ENCODE measurements around the gene GAS7. TPM values are rescaled to one million over a fixed set of nuclear protein-coding genes. Genes with fewer than 3 reads are reported as not detected.

GAS7 gene
- total RNA-seq, 2 donors from 2014 or later, result 1.1 to 5.2 TPM

DNA sequence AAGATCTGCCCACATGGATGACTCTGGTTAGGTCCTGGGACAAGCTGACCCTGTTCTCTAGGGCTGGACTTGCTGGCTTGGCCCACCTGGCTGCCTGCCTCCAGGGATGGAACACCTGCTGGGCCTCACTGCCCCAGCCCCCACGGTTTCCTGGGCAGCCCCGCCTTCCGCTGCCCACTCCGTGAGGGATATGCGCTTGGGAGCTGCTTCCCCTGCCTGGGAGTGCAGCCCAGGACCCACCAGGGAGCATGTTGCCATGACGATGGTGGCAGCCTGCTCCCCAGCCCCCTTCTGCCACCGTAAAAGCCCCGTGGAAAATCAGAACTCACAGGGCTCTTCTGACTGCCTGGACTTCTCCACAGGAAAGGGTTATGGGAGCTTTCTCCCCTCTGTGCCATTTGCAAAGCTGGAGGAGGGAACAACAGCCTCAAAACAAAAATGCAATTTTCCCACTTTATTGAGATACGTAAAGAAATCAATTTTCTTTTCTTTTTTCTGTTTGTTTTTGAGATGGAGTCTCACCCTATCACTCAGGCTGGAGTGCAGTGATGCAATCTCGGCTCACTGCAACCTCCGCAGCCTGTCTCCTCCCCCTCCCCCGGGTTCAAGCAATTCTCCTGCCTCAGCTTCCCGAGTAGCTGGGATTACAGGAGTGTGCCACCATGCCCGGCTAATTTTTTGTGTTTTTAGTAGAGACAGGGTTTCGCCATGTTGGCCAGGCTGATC lies 18.0 kb upstream of the GAS7 start:
- no peak overlapping the region for H3K27ac Mint-ChIP-seq
- H3K4me1 Mint-ChIP-seq, result no peaks in the 10 kb centered on the region
- ATAC-seq, result no peak
- no peaks in the 10 kb centered on the region for H3K27me3 Mint-ChIP-seq
- H3K9me3 ChIP-seq (ENCODE audit: control insufficient read depth, low read length, poor library complexity, severe bottlenecking), result no peaks in the 10 kb centered on the region
- no peak overlapping the region for H3K4me3 Mint-ChIP-seq
- H3K36me3 Mint-ChIP-seq (ENCODE audit: low read depth), result no peaks in the 10 kb centered on the region
- no peak for DNase-seq

DNA sequence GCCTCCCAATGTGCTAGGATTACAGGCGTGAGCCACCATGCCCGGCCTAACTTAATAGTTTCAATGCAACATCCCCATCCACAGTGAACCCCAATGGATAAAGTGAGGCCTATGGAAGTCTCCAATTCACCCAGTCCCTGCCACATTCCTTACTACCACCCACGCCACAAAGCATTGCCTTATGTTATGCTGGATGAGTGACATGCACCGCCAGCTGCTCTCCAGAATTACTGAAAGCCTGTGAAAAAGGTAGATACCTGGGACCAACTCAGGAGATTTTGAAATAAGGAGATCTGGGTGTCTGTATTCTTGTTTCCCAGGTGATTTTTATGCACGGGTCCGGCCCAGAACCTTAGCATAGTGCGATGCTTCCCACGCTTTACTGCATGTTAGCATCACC lies 16.9 kb upstream of the GAS7 start:
- H3K4me1 Mint-ChIP-seq, result no peaks in the 10 kb centered on the region
- no peaks in the 10 kb centered on the region for H3K9me3 ChIP-seq (ENCODE audit: control insufficient read depth, low read length, poor library complexity, severe bottlenecking)
- H3K36me3 Mint-ChIP-seq (ENCODE audit: low read depth), result no peaks in the 10 kb centered on the region
- DNase-seq (no peak), ATAC-seq (no peak)
- H3K27me3 Mint-ChIP-seq, result no peaks in the 10 kb centered on the region
- no peak overlapping the region for H3K4me3 Mint-ChIP-seq
- no peak overlapping the region for H3K27ac Mint-ChIP-seq

DNA sequence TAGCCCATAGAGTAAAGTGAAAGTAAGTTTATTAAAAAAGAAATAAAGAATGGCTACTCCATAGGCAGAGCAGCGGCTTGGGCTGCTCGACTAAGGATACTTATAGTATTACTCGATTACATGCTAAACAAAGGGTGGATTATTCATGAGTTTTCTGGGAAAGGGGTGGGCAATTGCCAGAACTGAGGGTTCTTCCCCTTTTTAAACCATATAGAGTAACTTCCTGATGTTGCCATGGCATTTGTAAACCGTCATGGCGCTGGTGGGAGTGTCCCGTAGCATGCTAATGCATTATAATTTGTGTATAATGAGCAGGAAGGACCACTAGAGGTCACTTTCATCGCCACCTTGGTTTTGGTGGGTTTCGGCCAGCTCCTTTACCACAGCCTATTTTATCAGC lies 13.3 kb upstream of the GAS7 start:
- Mint-ChIP-seq H3K4me1 (no peaks in the 10 kb centered on the region), H3K4me3 (no peak overlapping the region), H3K36me3 (ENCODE audit: low read depth) (no peaks in the 10 kb centered on the region), H3K27me3 (no peaks in the 10 kb centered on the region), H3K27ac (no peak overlapping the region)
- ATAC-seq, result no peak
- no peak for DNase-seq
- H3K9me3 ChIP-seq (ENCODE audit: control insufficient read depth, low read length, poor library complexity, severe bottlenecking), result no peaks in the 10 kb centered on the region

DNA sequence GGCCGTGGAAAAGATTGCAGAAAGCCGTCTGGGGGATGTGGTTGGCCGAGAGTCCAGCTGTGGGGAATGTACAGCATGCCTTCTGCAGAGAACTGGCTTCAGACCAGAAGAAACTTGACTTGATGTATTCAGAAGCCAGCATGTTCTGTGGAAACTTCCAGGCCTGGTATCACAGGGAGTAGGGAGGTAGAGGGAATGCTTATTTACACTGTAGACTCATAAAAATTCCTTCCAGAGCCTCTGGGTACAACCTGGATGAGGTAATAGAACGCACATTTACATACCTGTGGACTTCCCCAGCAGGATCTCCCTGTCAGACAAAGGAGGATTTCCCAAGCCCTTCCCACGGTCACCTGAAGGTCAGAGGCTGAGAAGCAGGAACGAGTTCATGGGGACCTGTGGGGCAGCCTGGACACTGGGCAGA lies 11.8 kb upstream of the GAS7 start:
- no peaks in the 10 kb centered on the region for H3K36me3 Mint-ChIP-seq (ENCODE audit: low read depth)
- DNase-seq (no peak), ATAC-seq (no peak)
- H3K9me3 ChIP-seq (ENCODE audit: control insufficient read depth, low read length, poor library complexity, severe bottlenecking), result no peaks in the 10 kb centered on the region
- H3K4me3 Mint-ChIP-seq, result no peak overlapping the region
- no peak overlapping the region for H3K27ac Mint-ChIP-seq
- no peaks in the 10 kb centered on the region for H3K4me1 Mint-ChIP-seq
- no peaks in the 10 kb centered on the region for H3K27me3 Mint-ChIP-seq

DNA sequence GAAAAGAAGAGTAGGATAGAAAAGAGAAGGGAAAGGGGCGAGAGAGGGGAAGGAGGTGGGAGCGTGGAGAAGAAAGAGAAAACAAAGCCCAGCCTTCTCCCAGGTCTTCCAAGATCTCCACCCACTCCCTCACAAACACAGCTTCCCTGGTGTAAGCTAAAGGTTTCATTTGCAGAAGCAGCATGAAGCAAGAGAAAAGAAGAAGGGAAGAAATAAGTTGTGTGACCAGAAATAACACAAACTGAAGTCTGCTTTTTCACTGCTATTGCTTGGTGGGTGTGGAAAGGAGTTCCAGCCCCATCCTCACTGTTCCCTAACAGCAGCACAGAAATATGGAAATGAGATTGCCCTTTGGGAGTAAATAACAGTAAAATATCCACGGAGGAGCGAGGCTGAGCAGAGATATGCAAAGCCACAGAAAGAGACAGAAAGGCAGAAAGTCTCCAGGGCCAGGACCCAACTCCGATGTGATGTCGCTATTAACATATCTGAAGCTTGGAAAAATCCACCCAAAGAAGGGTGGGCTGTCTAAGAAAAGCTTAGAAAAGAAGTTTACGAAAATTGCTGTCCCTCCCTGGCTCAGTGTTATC lies 10.3 kb upstream of the GAS7 start:
- Mint-ChIP-seq H3K36me3 (ENCODE audit: low read depth) (no peaks in the 10 kb centered on the region), H3K4me1 (no peaks in the 10 kb centered on the region), H3K4me3 (no peak overlapping the region), H3K27ac (no peak overlapping the region), H3K27me3 (no peaks in the 10 kb centered on the region)
- no peak for DNase-seq
- no peak for ATAC-seq
- no peaks in the 10 kb centered on the region for H3K9me3 ChIP-seq (ENCODE audit: control insufficient read depth, low read length, poor library complexity, severe bottlenecking)

DNA sequence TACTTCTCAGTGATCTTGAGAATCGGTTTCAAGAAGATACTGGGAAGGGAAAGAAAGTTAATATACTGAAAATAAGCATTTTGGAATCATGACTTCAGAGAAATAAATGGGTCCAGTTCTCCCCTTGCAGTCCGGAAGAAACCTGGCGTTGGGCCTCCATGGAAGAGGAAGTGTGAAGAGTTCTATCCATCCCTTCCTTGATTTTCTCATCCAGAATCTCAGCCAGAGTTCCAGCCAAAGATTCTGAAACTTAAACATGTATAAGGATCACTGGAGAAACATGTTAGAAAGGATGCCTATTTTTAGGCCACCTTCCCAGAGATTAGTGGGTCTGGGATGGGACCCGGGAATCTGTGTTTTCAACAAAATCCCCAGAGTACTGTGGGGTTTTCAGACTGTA lies 8.7 kb upstream of the GAS7 start:
- DNase-seq (no peak), ATAC-seq (no peak)
- H3K27me3 Mint-ChIP-seq, result no peaks in the 10 kb centered on the region
- no peaks in the 10 kb centered on the region for H3K4me1 Mint-ChIP-seq
- no peak overlapping the region for H3K27ac Mint-ChIP-seq
- no peaks in the 10 kb centered on the region for H3K9me3 ChIP-seq (ENCODE audit: control insufficient read depth, low read length, poor library complexity, severe bottlenecking)
- peaks cover 2% of the 10 kb centered on the region for H3K36me3 Mint-ChIP-seq (ENCODE audit: low read depth)
- H3K4me3 Mint-ChIP-seq, result no peak overlapping the region

DNA sequence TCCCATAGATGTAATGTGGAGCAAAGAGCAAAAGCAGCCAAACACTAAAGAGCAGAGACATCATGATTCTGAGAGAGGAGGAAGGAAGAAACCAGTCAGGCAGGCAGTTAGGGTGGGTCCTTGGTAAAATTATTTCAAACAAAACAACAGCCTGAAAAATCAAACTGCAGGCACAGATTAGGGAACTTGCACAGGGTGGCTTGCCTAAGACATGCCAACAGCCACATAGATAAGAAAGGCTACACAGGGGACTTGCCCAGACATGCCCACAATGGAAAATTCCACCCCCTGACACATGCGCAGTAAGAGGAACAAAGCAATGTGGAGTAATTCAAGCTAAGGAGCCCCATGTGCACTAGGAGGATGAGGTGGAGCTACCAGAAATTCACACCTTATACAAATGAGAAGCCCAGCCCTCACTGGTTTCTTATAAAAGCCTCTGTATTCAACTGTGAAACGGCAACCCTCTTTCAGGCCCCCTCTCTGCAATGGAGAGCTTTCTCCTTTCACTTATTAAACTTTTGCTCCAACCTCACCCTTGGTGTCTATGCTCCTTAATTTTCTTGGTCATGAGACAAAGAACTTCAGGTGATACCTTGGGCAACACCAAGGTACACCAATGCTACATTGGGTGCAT lies 7.3 kb upstream of the GAS7 start:
- no peaks in the 10 kb centered on the region for H3K9me3 ChIP-seq (ENCODE audit: control insufficient read depth, low read length, poor library complexity, severe bottlenecking)
- Mint-ChIP-seq H3K4me1 (no peaks in the 10 kb centered on the region), H3K27ac (no peak overlapping the region), H3K36me3 (ENCODE audit: low read depth) (peaks cover 2% of the 10 kb centered on the region), H3K4me3 (no peak overlapping the region), H3K27me3 (peaks cover 6% of the 10 kb centered on the region)
- DNase-seq, result no peak
- ATAC-seq, result no peak

DNA sequence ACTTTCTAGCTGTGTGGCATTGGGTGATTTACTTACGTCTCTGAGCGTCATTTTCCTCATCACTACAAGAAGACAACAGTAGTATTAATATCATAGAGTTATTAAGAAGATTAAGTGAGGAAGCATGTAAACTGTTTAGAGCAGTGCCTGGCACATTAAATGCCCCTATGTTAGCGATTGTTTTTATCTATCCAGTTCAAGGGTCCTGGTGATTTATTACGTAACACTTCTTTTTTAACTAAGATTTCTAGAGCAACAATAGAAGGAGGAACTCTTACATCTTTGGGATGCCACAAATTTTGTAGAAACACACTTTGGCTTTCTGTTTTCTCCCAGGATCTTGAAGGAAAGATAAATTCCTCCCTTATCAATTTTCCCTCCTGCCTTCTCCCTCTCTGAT lies 3.3 kb upstream of the GAS7 start:
- H3K4me1 Mint-ChIP-seq, result peaks cover 2% of the 10 kb centered on the region
- no peak overlapping the region for H3K27ac Mint-ChIP-seq
- no peak for ATAC-seq
- peaks cover 2% of the 10 kb centered on the region for H3K36me3 Mint-ChIP-seq (ENCODE audit: low read depth)
- peaks cover 20% of the 10 kb centered on the region for H3K27me3 Mint-ChIP-seq
- DNase-seq, result no peak
- H3K4me3 Mint-ChIP-seq, result no peak overlapping the region
- H3K9me3 ChIP-seq (ENCODE audit: control insufficient read depth, low read length, poor library complexity, severe bottlenecking), result no peaks in the 10 kb centered on the region

DNA sequence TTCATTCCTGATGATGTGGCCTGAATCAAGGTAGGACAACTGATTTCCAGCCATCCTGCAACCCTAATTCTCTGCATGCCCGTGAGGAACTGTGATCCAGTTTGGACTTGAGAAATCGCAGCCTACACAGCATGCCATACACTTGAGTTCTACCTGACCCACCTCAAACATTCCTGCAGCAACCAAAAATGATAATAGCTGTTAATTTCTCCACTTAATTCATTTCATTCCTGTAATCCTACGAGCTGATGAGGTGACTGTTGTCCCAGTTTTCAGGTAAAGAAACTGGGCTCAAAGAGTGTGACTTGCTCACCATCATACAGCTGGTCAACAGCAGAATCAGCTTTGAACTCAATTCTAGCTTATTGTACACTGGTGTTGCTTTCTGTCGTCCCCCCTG lies 2.2 kb upstream of the GAS7 start:
- Mint-ChIP-seq H3K27me3 (peaks cover 23% of the 10 kb centered on the region), H3K4me3 (no peak overlapping the region), H3K27ac (no peak overlapping the region), H3K4me1 (peaks cover 2% of the 10 kb centered on the region), H3K36me3 (ENCODE audit: low read depth) (peaks cover 2% of the 10 kb centered on the region)
- ATAC-seq (no peak), DNase-seq (no peak)
- no peaks in the 10 kb centered on the region for H3K9me3 ChIP-seq (ENCODE audit: control insufficient read depth, low read length, poor library complexity, severe bottlenecking)

DNA sequence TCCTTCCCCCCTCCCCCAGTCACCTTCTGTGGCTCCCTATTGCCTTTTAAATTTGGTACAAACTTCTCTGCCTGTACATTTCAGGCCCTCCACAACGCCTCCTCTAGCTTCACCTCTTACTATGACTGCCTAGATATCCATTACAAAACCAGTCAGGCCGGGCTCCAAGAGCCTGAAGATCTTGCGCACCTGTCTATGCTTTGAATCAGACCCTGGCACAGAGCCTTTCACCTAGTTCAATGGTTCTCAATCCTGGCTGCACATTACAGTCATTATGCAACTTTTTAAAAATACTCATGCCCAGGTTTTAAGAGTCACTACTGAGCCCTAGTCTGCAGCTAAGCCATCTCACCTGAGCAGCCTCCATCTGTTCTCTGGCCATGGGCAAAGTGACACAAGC lies 1.6 kb upstream of the GAS7 start:
- ATAC-seq (no peak), DNase-seq (no peak)
- Mint-ChIP-seq H3K36me3 (ENCODE audit: low read depth) (peaks cover 2% of the 10 kb centered on the region), H3K4me1 (peaks cover 2% of the 10 kb centered on the region), H3K4me3 (peak overlapping the region; percentile 4), H3K27ac (no peak overlapping the region), H3K27me3 (peaks cover 23% of the 10 kb centered on the region)
- no peaks in the 10 kb centered on the region for H3K9me3 ChIP-seq (ENCODE audit: control insufficient read depth, low read length, poor library complexity, severe bottlenecking)

DNA sequence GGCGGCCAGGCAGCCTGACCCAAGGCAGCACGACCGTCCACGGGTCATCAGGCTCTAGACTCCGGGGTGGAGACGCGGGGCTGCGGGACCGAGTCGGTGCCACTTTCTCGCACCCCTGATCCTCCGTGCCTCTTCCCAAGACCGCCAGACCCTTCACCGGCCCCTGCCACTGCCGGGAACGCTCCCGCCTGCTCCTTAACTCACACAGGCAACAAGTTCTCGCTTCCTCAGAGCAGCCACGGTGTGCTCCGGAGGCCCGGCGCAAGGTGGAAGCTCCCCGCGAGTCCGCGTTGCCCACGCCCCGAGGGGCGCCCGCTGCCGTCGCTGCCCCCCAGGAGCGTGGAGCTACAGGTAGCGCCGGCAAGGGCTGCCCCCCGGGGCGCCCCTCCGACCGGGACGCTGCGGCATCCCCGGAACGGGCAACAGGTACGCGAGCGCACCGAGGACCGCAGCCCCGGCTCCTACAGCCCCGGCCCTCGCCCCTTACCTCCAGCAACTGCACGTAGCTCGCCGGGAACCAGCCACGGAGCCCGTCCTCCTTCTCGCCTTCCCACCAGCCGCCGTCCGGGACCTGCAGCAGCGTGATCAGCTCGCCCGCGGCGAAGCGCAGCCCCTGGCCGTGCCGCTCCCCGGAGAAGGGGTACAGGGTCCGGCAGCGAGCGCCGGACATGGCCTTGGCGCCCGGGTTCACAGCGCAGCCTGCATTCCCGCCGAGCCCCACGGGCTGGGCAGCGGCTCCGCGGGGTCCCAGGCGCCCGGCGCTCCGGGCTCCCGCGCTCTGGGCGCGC lies 491 bp downstream of the GAS7 start:
- Mint-ChIP-seq H3K4me1 (peaks cover 2% of the 10 kb centered on the region), H3K27me3 (peaks cover 23% of the 10 kb centered on the region), H3K4me3 (peak overlapping the region; percentile 4), H3K36me3 (ENCODE audit: low read depth) (peaks cover under 1% of the 10 kb centered on the region), H3K27ac (no peak overlapping the region)
- DNase-seq, result no peak
- no peaks in the 10 kb centered on the region for H3K9me3 ChIP-seq (ENCODE audit: control insufficient read depth, low read length, poor library complexity, severe bottlenecking)
- ATAC-seq, result no peak

DNA sequence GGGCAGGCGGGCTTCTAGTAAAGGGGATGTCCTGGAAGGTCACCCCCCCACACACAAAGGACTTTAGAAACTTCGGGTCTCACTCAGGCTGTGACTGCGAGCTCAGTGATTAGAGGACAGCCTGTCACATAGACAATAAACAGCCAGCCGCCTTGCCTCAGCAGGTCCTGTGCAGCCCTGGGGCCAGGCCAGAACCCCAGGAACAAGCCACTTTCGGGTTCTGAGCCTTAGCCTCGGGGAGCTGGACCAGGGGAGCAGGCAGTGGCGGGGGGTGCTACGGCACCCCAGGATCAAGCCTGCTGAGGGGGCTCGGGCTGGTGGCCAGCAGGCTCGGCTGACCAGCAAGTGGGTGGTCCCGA lies 1.1 kb downstream of the GAS7 start:
- H3K4me3 Mint-ChIP-seq, result no peak overlapping the region
- ATAC-seq, result no peak
- H3K27ac Mint-ChIP-seq, result no peak overlapping the region
- no peak for DNase-seq
- H3K36me3 Mint-ChIP-seq (ENCODE audit: low read depth), result no peaks in the 10 kb centered on the region
- H3K9me3 ChIP-seq (ENCODE audit: control insufficient read depth, low read length, poor library complexity, severe bottlenecking), result no peaks in the 10 kb centered on the region
- peaks cover 23% of the 10 kb centered on the region for H3K27me3 Mint-ChIP-seq
- H3K4me1 Mint-ChIP-seq, result peaks cover 2% of the 10 kb centered on the region

DNA sequence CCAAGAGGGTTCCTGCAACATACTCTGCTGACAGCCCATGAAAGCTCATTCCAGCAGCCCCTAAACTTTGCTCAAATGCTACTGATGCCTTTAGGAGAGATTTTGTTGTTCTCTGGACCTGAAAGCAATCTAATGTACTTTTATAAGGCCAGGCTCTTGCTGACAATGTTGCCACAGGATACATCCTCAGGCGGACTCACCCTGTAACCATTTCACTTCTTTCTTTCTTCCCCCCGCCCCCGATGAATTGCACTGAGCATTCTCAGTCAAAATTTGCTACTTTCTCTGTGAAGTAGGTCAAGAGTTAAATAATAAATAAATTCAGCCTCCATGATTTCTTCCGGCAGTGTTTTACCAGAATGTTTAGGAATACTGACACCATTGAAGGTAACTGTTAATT lies 1.5 kb downstream of the GAS7 start:
- no peaks in the 10 kb centered on the region for H3K36me3 Mint-ChIP-seq (ENCODE audit: low read depth)
- no peak overlapping the region for H3K27ac Mint-ChIP-seq
- peaks cover 23% of the 10 kb centered on the region for H3K27me3 Mint-ChIP-seq
- H3K4me3 Mint-ChIP-seq, result no peak overlapping the region
- no peak for DNase-seq
- ATAC-seq, result no peak
- no peaks in the 10 kb centered on the region for H3K9me3 ChIP-seq (ENCODE audit: control insufficient read depth, low read length, poor library complexity, severe bottlenecking)
- H3K4me1 Mint-ChIP-seq, result peaks cover 2% of the 10 kb centered on the region
